KMS-11 (cell line): Measurements from ENCODE around the gene AVEN.

Experiments
- H2AFZ ChIP-seq: fragments of 200-600 bp; sonication (generic); 2 replicates; pipeline ENCODE4 v1.6.1; 2016; ENCODE audit warnings: antibody characterized with exemption, mixed run types, low read depth
- H3K27ac ChIP-seq: fragments of 200-600 bp; sonication (generic); 2 replicates; pipeline ENCODE4 v1.6.1; 2016; ENCODE audit warnings: mild to moderate bottlenecking, mixed run types
- H3K27me3 ChIP-seq: fragments of 200-600 bp; sonication (generic); 2 replicates; pipeline ENCODE4 v1.6.1; 2017; ENCODE audit warnings: mild to moderate bottlenecking, low read depth, mixed run types, moderate library complexity; ENCODE audit not compliant: insufficient read depth
- H3K36me3 ChIP-seq: fragments of 200-600 bp; sonication (generic); 2 replicates; pipeline ENCODE4 v1.6.1; 2017; ENCODE audit warnings: mild to moderate bottlenecking, mixed run types; ENCODE audit not compliant: insufficient read depth
- H3K4me1 ChIP-seq: fragments of 200-600 bp; sonication (generic); 2 replicates; pipeline ENCODE4 v1.6.1; 2016; ENCODE audit warnings: mild to moderate bottlenecking, low read depth, mixed run types; ENCODE audit not compliant: poor library complexity, severe bottlenecking
- H3K4me2 ChIP-seq: fragments of 200-600 bp; sonication (generic); 2 replicates; pipeline ENCODE4 v1.7.0; 2016; ENCODE audit warnings: mild to moderate bottlenecking, mixed run types
- H3K4me3 ChIP-seq: fragments of 200-600 bp; sonication (generic); IDR thresholded peaks from 2 replicates; pipeline ENCODE4 v1.6.1; 2017; ENCODE audit warnings: low read depth, low read length, mixed read lengths; ENCODE audit not compliant: insufficient read depth
- H3K79me2 ChIP-seq: fragments of 200-600 bp; sonication (generic); 2 replicates; pipeline ENCODE4 v1.6.1; 2016; ENCODE audit warnings: low read depth, mixed run types; ENCODE audit not compliant: insufficient read depth
- H3K9ac ChIP-seq: fragments of 200-600 bp; sonication (generic); 2 replicates; pipeline ENCODE4 v1.6.1; 2016; ENCODE audit warnings: mild to moderate bottlenecking, mixed run types
- H4K20me1 ChIP-seq: fragments of 200-600 bp; sonication (generic); 2 replicates; pipeline ENCODE4 v1.6.1; 2016; ENCODE audit warnings: mild to moderate bottlenecking, mixed run types; ENCODE audit not compliant: insufficient read depth
- TF ChIP-seq, protein P1 (sequence below): fragments of 200-600 bp; sonication (generic); conservative IDR thresholded peaks from 2 replicates; pipeline ENCODE4 v1.6.1; 2017; ENCODE audit warnings: low read depth, mild to moderate bottlenecking, antibody characterized with exemption, low read length, moderate library complexity, mixed read lengths

AVEN gene

DNA sequence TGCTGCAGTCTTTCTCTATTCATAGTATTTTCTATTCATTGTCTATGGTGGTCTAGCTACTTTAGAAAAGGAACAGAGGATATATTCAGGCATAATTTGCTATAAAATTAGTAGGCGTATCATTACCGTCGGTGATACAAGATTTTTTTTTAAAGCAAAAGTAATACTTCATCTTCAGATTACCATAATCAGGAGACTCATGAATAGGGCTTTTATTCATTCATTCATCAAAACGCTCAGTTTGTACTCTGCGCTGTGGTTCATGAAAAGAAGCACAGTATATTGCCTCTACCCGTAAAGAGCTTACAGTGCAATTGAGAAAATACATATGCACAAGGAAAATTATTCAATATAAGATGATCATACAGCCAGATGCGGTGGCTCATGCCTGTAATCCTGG, 207.4 kb downstream of the AVEN start:
- Histone ChIP-seq H3K79me2 (no peaks in the 10 kb centered on the region), H3K4me1 (no peaks in the 10 kb centered on the region), H3K27me3 (no peaks in the 10 kb centered on the region), H4K20me1 (no peaks in the 10 kb centered on the region), H3K36me3 (no peaks in the 10 kb centered on the region), H3K4me3 (no peak overlapping the region), H2AFZ (no peak overlapping the region), H3K9ac (no peak overlapping the region), H3K4me2 (no peak overlapping the region), H3K27ac (no peak overlapping the region)
- TF ChIP-seq, protein P1, sequence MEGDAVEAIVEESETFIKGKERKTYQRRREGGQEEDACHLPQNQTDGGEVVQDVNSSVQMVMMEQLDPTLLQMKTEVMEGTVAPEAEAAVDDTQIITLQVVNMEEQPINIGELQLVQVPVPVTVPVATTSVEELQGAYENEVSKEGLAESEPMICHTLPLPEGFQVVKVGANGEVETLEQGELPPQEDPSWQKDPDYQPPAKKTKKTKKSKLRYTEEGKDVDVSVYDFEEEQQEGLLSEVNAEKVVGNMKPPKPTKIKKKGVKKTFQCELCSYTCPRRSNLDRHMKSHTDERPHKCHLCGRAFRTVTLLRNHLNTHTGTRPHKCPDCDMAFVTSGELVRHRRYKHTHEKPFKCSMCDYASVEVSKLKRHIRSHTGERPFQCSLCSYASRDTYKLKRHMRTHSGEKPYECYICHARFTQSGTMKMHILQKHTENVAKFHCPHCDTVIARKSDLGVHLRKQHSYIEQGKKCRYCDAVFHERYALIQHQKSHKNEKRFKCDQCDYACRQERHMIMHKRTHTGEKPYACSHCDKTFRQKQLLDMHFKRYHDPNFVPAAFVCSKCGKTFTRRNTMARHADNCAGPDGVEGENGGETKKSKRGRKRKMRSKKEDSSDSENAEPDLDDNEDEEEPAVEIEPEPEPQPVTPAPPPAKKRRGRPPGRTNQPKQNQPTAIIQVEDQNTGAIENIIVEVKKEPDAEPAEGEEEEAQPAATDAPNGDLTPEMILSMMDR: no peak

DNA sequence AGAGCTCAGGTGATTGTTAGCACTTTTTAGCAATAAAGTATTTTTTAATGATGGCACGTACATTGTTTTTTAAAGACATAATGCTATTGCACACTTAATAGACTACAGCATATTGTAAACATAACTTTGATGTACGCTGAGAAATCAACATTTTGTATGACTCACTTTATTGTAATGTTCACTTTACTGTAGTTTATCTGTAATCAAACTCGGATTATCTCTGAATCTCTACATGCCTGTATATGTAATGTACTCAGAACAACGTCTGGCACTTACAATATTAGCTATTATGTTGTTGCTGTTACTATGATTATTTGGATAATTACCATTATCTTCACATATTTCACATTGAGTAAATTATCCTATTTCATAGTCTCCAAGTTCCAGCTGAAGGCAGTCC, 208.7 kb downstream of the AVEN start:
- no peak overlapping the region for H3K27ac ChIP-seq
- H3K4me2 ChIP-seq: no peak overlapping the region
- no peaks in the 10 kb centered on the region for H3K27me3 ChIP-seq
- H4K20me1 ChIP-seq: no peaks in the 10 kb centered on the region
- no peaks in the 10 kb centered on the region for H3K79me2 ChIP-seq
- H3K36me3 ChIP-seq: no peaks in the 10 kb centered on the region
- H3K9ac ChIP-seq: no peak overlapping the region
- TF ChIP-seq, protein P1: no peak
- no peak overlapping the region for H2AFZ ChIP-seq
- no peak overlapping the region for H3K4me3 ChIP-seq
- no peaks in the 10 kb centered on the region for H3K4me1 ChIP-seq

DNA sequence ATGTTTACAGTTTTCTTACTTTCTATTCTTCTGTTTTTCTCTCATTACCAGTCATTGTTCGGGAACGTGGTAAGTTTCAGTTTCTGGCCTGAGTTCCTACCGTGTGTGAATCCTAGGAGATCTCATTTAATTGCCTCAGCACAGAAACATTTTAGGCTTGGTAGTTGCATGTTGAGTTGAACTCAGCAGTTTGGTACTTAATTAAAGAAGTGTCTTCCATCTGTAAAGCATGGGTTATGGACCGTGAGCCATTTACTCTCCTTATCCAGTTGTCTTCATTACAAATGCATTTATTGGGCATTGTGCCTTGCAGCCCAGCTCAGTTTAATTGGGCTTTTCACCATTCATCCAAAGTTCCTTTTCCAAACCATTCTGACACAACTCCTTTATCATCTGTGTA, 212.8 kb downstream of the AVEN start:
- Histone ChIP-seq H3K4me1 (no peaks in the 10 kb centered on the region), H3K27ac (no peak overlapping the region), H3K4me3 (no peak overlapping the region), H3K9ac (no peak overlapping the region), H3K27me3 (no peaks in the 10 kb centered on the region), H3K4me2 (no peak overlapping the region), H2AFZ (no peak overlapping the region), H3K79me2 (no peaks in the 10 kb centered on the region), H4K20me1 (no peaks in the 10 kb centered on the region), H3K36me3 (no peaks in the 10 kb centered on the region)
- TF ChIP-seq, protein P1: no peak

DNA sequence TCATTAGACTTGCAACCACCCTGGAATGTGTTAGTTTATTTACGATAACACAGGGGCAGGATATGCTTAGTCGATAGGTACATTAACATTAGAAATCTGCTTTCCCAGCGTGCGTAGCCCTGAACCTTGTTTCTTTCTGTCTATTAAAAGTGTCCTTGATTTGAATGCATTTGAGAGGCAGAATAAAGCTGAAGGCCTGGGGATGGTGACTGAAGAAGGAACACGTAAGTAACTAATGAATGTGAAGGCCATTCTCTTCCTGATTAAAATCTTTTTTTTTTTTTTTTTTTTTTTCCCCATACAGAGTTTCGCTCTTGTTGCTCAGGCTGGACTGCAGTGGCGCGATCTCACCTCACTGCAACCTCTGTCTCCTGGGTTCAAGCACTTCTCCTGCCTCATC, 213.6 kb downstream of the AVEN start:
- no peak overlapping the region for H3K4me3 ChIP-seq
- H3K27ac ChIP-seq: no peak overlapping the region
- no peaks in the 10 kb centered on the region for H3K36me3 ChIP-seq
- no peak overlapping the region for H3K4me2 ChIP-seq
- H3K4me1 ChIP-seq: no peaks in the 10 kb centered on the region
- TF ChIP-seq, protein P1: no peak
- H2AFZ ChIP-seq: no peak overlapping the region
- H4K20me1 ChIP-seq: no peaks in the 10 kb centered on the region
- H3K9ac ChIP-seq: no peak overlapping the region
- H3K27me3 ChIP-seq: no peaks in the 10 kb centered on the region
- no peaks in the 10 kb centered on the region for H3K79me2 ChIP-seq

DNA sequence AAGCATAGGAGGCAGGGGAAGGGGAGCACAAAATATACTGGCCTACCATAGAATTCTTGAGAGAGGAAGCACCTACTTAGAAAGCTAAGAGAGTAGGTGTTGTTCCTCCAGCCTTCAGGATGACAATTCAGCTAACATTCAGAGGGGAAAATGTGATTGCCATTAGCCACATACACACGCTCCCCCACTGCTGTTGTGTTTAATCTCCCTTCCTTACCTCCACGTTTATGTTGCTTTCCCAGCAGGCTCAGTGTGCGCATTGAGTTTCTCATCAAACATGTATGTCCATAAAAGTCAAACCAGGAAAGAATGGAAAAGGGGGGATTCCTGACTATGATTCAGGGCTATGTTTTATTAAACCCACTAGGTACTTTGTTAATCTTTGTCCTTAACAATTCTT, 215.9 kb downstream of the AVEN start:
- no peaks in the 10 kb centered on the region for H3K36me3 ChIP-seq
- no peak overlapping the region for H3K27ac ChIP-seq
- no peaks in the 10 kb centered on the region for H4K20me1 ChIP-seq
- H3K4me3 ChIP-seq: no peak overlapping the region
- H2AFZ ChIP-seq: no peak overlapping the region
- no peak overlapping the region for H3K4me2 ChIP-seq
- no peaks in the 10 kb centered on the region for H3K79me2 ChIP-seq
- TF ChIP-seq, protein P1: no peak
- no peaks in the 10 kb centered on the region for H3K4me1 ChIP-seq
- H3K9ac ChIP-seq: no peak overlapping the region
- no peaks in the 10 kb centered on the region for H3K27me3 ChIP-seq
